Measurements from ENCODE around the gene PHYHD1. TPM values are rescaled to one million over a fixed set of nuclear protein-coding genes. Genes with fewer than 3 reads are reported as not detected.

PHYHD1 gene
- total RNA-seq, 1 experiment from 2014 or later, result 0.32 TPM

DNA sequence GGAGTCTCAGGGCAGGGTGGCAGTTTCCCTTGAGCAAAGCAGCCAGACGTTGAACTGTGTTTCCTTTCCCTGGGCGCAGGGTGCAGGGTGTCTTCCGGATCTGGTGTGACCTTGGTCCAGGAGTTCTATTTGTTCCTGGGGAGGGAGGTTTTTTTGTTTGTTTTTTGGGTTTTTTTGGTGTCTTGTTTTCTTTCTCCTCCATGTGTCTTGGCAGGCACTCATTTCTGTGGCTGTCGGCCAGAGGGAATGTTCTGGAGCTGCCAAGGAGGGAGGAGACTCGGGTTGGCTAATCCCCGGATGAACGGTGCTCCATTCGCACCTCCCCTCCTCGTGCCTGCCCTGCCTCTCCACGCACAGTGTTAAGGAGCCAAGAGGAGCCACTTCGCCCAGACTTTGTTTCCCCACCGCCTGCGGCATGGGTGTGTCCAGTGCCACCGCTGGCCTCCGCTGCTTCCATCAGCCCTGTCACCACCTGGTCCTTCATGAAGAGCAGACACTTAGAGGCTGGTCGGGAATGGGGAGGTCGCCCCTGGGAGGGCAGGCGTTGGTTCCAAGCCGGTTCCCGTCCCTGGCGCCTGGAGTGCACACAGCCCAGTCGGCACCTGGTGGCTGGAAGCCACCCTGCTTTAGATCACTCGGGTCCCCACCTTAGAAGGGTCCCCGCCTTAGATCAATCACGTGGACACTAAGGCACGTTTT lies 3.5 kb upstream of the PHYHD1 start:
- no peak overlapping the region for H3K4me3 ChIP-seq (replicated peaks in 1 of 2; ENCODE audit: low read depth in 1 of 2, low read length in 2 of 2)
- peaks cover 13% of the 10 kb centered on the region; the same call in 1 of the 2 replicates for H3K79me2 ChIP-seq (ENCODE audit: insufficient read depth, low read length)
- no peak overlapping the region for H3K9ac ChIP-seq (ENCODE audit: low read length)
- H3K27me3 ChIP-seq (ENCODE audit: insufficient read depth, low read length), result no peaks in the 10 kb centered on the region
- H3K27ac ChIP-seq (ENCODE audit: low read depth, low read length), result no peak overlapping the region
- no peak overlapping the region for H2AFZ ChIP-seq (ENCODE audit: low read depth, low read length, poor library complexity, severe bottlenecking)
- intact Hi-C loops (cut with micrococcal nuclease), result no loop called here
- ATAC-seq, result no peak
- no peaks in the 10 kb centered on the region for H3K9me3 ChIP-seq (ENCODE audit: control insufficient read depth in 1 of 2, insufficient read depth in 1 of 2, low read depth in 1 of 2, low read length in 2 of 2)
- RAD21 ChIA-PET (ENCODE audit: low non-redundant PET in 1 of 2, low total read pairs in 2 of 2, uncharacterized antibody in 2 of 2, unreplicated experiment in 2 of 2), result no interaction called here
- no peaks in the 10 kb centered on the region for H3K9me2 ChIP-seq (ENCODE audit: insufficient read depth)
- H3K4me1 ChIP-seq (ENCODE audit: control insufficient read depth in 1 of 2, insufficient read depth in 2 of 2, low read length in 2 of 2), result peaks cover 4 to 15% of the 10 kb centered on the region in 2 experiments
- no peak for DNase-seq (ENCODE audit: low read depth, low spot score)
- no TSS peak for BruUV-seq (replicated peaks)
- 0 out of 4 replicates have a peak, but pooled peaks cover 0 to 5% of the 10 kb centered on the region in 2 experiments for H3K36me3 ChIP-seq (ENCODE audit: control insufficient read depth in 1 of 2, insufficient read depth in 2 of 2, low read length in 2 of 2)
- CTCF ChIA-PET, result no interaction called here
- POLR2A ChIA-PET, result no interaction called here
- no peak overlapping the region for H3K4me2 ChIP-seq (ENCODE audit: low read length)
- no peaks in the 10 kb centered on the region for H4K20me1 ChIP-seq (ENCODE audit: insufficient read depth)
- TF ChIP-seq YY1 (IDR thresholded peaks at IDR 0.05; ENCODE audit: extremely low read depth, insufficient replicate concordance, low read depth, low read length) (no peak), CEBPB (IDR thresholded peaks at IDR 0.05; ENCODE audit: low read depth) (no peak), EZH2 (IDR thresholded peaks at IDR 0.05) (no peak), SRF (IDR thresholded peaks at IDR 0.05; ENCODE audit: low read depth) (no peak)
- TF ChIP-seq, protein P1, sequence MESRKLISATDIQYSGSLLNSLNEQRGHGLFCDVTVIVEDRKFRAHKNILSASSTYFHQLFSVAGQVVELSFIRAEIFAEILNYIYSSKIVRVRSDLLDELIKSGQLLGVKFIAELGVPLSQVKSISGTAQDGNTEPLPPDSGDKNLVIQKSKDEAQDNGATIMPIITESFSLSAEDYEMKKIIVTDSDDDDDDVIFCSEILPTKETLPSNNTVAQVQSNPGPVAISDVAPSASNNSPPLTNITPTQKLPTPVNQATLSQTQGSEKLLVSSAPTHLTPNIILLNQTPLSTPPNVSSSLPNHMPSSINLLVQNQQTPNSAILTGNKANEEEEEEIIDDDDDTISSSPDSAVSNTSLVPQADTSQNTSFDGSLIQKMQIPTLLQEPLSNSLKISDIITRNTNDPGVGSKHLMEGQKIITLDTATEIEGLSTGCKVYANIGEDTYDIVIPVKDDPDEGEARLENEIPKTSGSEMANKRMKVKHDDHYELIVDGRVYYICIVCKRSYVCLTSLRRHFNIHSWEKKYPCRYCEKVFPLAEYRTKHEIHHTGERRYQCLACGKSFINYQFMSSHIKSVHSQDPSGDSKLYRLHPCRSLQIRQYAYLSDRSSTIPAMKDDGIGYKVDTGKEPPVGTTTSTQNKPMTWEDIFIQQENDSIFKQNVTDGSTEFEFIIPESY (IDR thresholded peaks at IDR 0.05; ENCODE audit: extremely low read depth, insufficient replicate concordance, low read length), result no peak

DNA sequence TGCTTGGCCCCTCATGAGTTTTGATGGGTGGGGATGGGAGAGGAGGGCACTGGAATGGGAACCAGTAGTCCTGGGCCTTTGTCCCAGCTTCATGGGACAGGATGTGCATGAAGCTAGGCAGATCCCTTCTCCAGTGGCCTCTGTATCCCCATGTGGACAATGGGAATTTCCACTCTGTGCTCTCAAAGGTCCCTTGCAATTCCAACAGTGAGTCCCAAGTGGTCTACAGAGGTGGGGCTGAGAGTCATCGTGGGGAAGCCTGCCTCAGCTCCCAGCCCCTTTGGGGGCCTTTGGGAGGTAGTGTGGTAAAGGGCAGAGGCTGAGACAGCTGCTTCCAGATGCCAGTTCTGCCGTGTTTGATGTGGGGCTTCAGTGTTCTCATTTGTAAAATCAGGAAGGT lies 1.9 kb upstream of the PHYHD1 start:
- Histone ChIP-seq H3K27ac (ENCODE audit: low read depth, low read length) (no peak overlapping the region), H3K9ac (ENCODE audit: low read length) (no peak overlapping the region), H4K20me1 (ENCODE audit: insufficient read depth) (no peaks in the 10 kb centered on the region), H3K79me2 (ENCODE audit: insufficient read depth, low read length) (peaks cover 4% of the 10 kb centered on the region; the same call in 1 of the 2 replicates), H3K4me2 (ENCODE audit: low read length) (no peak overlapping the region), H3K27me3 (ENCODE audit: insufficient read depth, low read length) (no peaks in the 10 kb centered on the region), H3K4me3 (replicated peaks in 1 of 2; ENCODE audit: low read depth in 1 of 2, low read length in 2 of 2) (no peak overlapping the region), H2AFZ (ENCODE audit: low read depth, low read length, poor library complexity, severe bottlenecking) (no peak overlapping the region), H3K9me2 (ENCODE audit: insufficient read depth) (no peaks in the 10 kb centered on the region), H3K36me3 (ENCODE audit: control insufficient read depth in 1 of 2, insufficient read depth in 2 of 2, low read length in 2 of 2) (0 out of 4 replicates have a peak, but pooled peaks cover 0 to 5% of the 10 kb centered on the region in 2 experiments), H3K4me1 (ENCODE audit: control insufficient read depth in 1 of 2, insufficient read depth in 2 of 2, low read length in 2 of 2) (no peaks in the 10 kb centered on the region), H3K9me3 (ENCODE audit: control insufficient read depth in 1 of 2, insufficient read depth in 1 of 2, low read depth in 1 of 2, low read length in 2 of 2) (no peaks in the 10 kb centered on the region)
- POLR2A ChIA-PET, result no interaction called here
- RAD21 ChIA-PET (ENCODE audit: low non-redundant PET in 1 of 2, low total read pairs in 2 of 2, uncharacterized antibody in 2 of 2, unreplicated experiment in 2 of 2), result no interaction called here
- intact Hi-C loops (cut with micrococcal nuclease), result no loop called here
- no peak for DNase-seq (ENCODE audit: low read depth, low spot score)
- ATAC-seq, result no peak
- no TSS peak for BruUV-seq (replicated peaks)
- CTCF ChIA-PET, result no interaction called here
- TF ChIP-seq ELF1 (IDR thresholded peaks at IDR 0.05; ENCODE audit: borderline replicate concordance, low read depth) (no peak), YY1 (IDR thresholded peaks at IDR 0.05; ENCODE audit: extremely low read depth, insufficient replicate concordance, low read depth, low read length) (no peak), SRF (IDR thresholded peaks at IDR 0.05; ENCODE audit: low read depth) (no peak), TCF7L2 (IDR thresholded peaks at IDR 0.05; ENCODE audit: borderline replicate concordance, extremely low read depth, insufficient read depth, insufficient read length) (no peak), POLR2A (IDR thresholded peaks at IDR 0.05; ENCODE audit: borderline replicate concordance, extremely low read depth, insufficient read depth, insufficient read length) (no peak), ZFX (IDR thresholded peaks at IDR 0.05) (no peak), ZNF274 (IDR thresholded peaks at IDR 0.05; ENCODE audit: low read depth, low read length) (no peak), EZH2phosphoT487 (IDR thresholded peaks at IDR 0.05; ENCODE audit: borderline replicate concordance) (no peak), FOSL1 (IDR thresholded peaks at IDR 0.05; ENCODE audit: low read depth) (no peak), EGR1 (IDR thresholded peaks at IDR 0.05; ENCODE audit: low read depth) (no peak)
- TF ChIP-seq, protein P2, sequence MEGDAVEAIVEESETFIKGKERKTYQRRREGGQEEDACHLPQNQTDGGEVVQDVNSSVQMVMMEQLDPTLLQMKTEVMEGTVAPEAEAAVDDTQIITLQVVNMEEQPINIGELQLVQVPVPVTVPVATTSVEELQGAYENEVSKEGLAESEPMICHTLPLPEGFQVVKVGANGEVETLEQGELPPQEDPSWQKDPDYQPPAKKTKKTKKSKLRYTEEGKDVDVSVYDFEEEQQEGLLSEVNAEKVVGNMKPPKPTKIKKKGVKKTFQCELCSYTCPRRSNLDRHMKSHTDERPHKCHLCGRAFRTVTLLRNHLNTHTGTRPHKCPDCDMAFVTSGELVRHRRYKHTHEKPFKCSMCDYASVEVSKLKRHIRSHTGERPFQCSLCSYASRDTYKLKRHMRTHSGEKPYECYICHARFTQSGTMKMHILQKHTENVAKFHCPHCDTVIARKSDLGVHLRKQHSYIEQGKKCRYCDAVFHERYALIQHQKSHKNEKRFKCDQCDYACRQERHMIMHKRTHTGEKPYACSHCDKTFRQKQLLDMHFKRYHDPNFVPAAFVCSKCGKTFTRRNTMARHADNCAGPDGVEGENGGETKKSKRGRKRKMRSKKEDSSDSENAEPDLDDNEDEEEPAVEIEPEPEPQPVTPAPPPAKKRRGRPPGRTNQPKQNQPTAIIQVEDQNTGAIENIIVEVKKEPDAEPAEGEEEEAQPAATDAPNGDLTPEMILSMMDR (IDR thresholded peaks at IDR 0.05 in 2 of 3, conservative IDR thresholded peaks at IDR 0.05 in 1 of 3; ENCODE audit: borderline replicate concordance in 1 of 3, insufficient read depth in 1 of 3, low read depth in 2 of 3, low read length in 2 of 3), result no peak
- TF ChIP-seq, protein P3, sequence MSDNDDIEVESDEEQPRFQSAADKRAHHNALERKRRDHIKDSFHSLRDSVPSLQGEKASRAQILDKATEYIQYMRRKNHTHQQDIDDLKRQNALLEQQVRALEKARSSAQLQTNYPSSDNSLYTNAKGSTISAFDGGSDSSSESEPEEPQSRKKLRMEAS (IDR thresholded peaks at IDR 0.05), result no peak

All from HCT116 (cell line).